ENCODE data around the gene USP6NL.

Gene USP6NL

DNA sequence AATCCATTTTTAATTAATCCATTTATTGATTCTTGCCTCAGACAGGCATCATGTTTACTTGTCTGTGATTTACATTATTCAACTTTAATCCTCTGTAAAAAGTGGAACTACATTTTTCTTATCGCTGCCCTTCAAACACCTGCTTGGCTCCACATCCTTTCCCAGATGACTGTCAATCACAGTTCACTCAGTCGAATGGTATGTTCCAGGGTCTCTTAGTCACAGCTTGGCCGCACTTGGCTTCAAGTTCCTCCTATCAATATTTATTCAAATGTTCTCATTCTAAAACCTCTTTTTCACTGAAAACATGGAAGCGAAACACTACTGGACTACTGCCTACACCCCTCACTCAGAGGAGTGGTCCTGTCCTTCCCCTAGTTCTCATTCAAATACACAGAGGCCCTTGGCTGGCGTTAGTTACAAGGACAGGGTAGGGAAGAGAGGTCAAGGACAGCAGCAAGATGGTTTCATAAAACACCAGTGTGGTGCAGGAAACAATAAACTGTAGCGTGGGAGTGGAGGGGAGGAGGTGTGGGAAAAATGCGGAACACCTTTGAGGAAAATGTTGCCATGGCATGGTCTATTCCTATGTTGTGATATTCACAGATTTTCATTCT is 143.2 kb downstream of the USP6NL start:
- TF ChIP-seq POLR2A (IDR thresholded peaks at IDR 0.05; ENCODE audit: low read depth, low read length), result no peak
- DNase-seq (ENCODE audit: insufficient read length), result no peak
- FAIRE-seq, result no peak

DNA sequence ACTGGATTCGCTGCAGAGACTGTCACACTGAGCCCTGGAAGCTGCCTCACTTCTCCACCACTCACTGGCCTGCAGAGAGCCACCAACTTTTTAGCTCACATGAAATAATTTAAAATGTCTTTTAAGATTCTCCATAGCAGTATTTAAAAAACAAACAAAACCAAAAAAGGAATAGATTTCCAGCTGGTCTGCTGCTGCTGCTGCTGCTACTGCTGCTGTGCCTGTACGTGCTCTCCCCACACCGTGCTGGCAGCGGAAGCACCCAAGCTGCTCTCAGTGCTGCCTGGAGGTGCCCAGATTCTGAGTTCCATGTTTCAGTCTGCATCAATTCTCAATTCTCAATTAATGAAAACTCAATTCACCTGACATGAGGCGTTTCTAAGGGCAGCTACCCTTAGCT is 146.0 kb downstream of the USP6NL start:
- FAIRE-seq (no peak), DNase-seq (ENCODE audit: insufficient read length) (no peak)
- TF ChIP-seq POLR2A (IDR thresholded peaks at IDR 0.05; ENCODE audit: low read depth, low read length) (no peak), POLR2AphosphoS5 (IDR thresholded peaks at IDR 0.05; ENCODE audit: low read depth, low read length) (no peak), TAF1 (IDR thresholded peaks at IDR 0.05; ENCODE audit: borderline replicate concordance, low read depth, low read length) (no peak)

- FAIRE-seq (no peak), DNase-seq (ENCODE audit: insufficient read length) (no peak)
- TF ChIP-seq POLR2A (IDR thresholded peaks at IDR 0.05; ENCODE audit: low read depth, low read length) (no peak), TAF1 (IDR thresholded peaks at IDR 0.05; ENCODE audit: borderline replicate concordance, low read depth, low read length) (no peak)
Observed at GRCh38 chr10:11463111-11463510, 148.3 kb downstream of the USP6NL start.

- FAIRE-seq, result no peak
- TF ChIP-seq POLR2A (IDR thresholded peaks at IDR 0.05; ENCODE audit: low read depth, low read length), result no peak
- no peak for TF ChIP-seq POLR2AphosphoS5 (IDR thresholded peaks at IDR 0.05; ENCODE audit: low read depth, low read length)
- TF ChIP-seq TAF1 (IDR thresholded peaks at IDR 0.05; ENCODE audit: borderline replicate concordance, low read depth, low read length), result no peak
- DNase-seq (ENCODE audit: insufficient read length), result no peak
Observed at GRCh38 chr10:11462071-11462470, 149.4 kb downstream of the USP6NL start.

GRCh38 chr10:11457336-11457735 is 154.1 kb downstream of the USP6NL start:
- no peak for TF ChIP-seq TAF1 (IDR thresholded peaks at IDR 0.05; ENCODE audit: borderline replicate concordance, low read depth, low read length)
- no peak for TF ChIP-seq POLR2A (IDR thresholded peaks at IDR 0.05; ENCODE audit: low read depth, low read length)
- TF ChIP-seq POLR2AphosphoS5 (IDR thresholded peaks at IDR 0.05; ENCODE audit: low read depth, low read length), result no peak
- no peak for FAIRE-seq
- DNase-seq (ENCODE audit: insufficient read length), result no peak

- DNase-seq (ENCODE audit: insufficient read length) (no peak), FAIRE-seq (no peak)
- no peak for TF ChIP-seq POLR2A (IDR thresholded peaks at IDR 0.05; ENCODE audit: low read depth, low read length)
- TF ChIP-seq TAF1 (IDR thresholded peaks at IDR 0.05; ENCODE audit: borderline replicate concordance, low read depth, low read length), result no peak
- TF ChIP-seq POLR2AphosphoS5 (IDR thresholded peaks at IDR 0.05; ENCODE audit: low read depth, low read length), result no peak; the same call in 1 of the 2 replicates
Observed at GRCh38 chr10:11454958-11455566, 156.4 kb downstream of the USP6NL start.

- FAIRE-seq (no peak), DNase-seq (ENCODE audit: insufficient read length) (no peak)
- TF ChIP-seq TAF1 (IDR thresholded peaks at IDR 0.05; ENCODE audit: borderline replicate concordance, low read depth, low read length), result no peak
- TF ChIP-seq POLR2AphosphoS5 (IDR thresholded peaks at IDR 0.05; ENCODE audit: low read depth, low read length), result 0 out of 2 replicates have a peak, but pooled peaks have one; percentile 2
Observed at GRCh38 chr10:11454160-11454559, 157.3 kb downstream of the USP6NL start.

- TF ChIP-seq TAF1 (IDR thresholded peaks at IDR 0.05; ENCODE audit: borderline replicate concordance, low read depth, low read length) (no peak), POLR2A (IDR thresholded peaks at IDR 0.05; ENCODE audit: low read depth, low read length) (no peak), POLR2AphosphoS5 (IDR thresholded peaks at IDR 0.05; ENCODE audit: low read depth, low read length) (no peak)
- FAIRE-seq (no peak), DNase-seq (ENCODE audit: insufficient read length) (no peak)
Observed at GRCh38 chr10:11451640-11452260, 159.7 kb downstream of the USP6NL start.

DNA sequence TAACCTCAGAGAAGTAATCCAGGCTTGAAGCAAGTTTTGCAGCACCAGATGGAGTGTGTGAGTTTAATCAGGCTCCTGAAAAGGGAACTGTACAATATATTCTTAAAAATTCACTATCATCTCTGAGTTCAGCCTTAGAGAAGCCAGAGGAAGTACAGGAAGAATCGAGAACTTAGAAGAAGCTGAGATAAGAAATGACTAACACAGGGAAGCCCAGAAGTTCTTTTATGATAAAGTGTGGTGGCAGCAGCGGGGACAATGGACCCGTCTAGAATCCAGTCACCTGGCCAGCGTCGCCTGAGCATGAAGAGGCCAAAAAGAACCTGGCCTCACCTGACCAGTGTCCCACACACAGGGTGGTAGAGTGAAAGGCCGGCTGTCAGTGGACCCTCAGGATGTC is 161.0 kb downstream of the USP6NL start:
- FAIRE-seq (no peak), DNase-seq (ENCODE audit: insufficient read length) (no peak)
- TF ChIP-seq POLR2AphosphoS5 (IDR thresholded peaks at IDR 0.05; ENCODE audit: low read depth, low read length) (no peak), POLR2A (IDR thresholded peaks at IDR 0.05; ENCODE audit: low read depth, low read length) (no peak), TAF1 (IDR thresholded peaks at IDR 0.05; ENCODE audit: borderline replicate concordance, low read depth, low read length) (no peak)

DNA sequence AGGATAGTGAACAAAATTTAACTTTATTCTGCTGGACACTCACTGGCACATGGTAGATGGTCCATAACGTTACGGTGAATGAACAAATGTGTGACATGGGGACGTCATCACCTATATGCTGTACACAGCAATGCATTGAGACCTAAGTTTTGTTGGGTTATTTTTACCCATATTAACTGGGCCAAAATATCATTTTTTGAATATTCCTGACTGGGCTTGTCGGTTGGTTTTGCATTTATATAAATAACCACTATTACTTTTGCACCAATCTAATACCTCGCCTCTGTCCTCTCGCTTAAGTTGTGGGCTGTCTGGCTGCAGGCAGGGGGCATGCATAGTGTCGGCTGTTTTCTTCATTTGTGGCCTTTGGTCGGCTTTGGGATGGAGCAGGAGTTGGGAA is 161.7 kb downstream of the USP6NL start:
- DNase-seq (ENCODE audit: insufficient read length) (no peak), FAIRE-seq (no peak)
- TF ChIP-seq POLR2A (IDR thresholded peaks at IDR 0.05; ENCODE audit: low read depth, low read length) (no peak), POLR2AphosphoS5 (IDR thresholded peaks at IDR 0.05; ENCODE audit: low read depth, low read length) (no peak), TAF1 (IDR thresholded peaks at IDR 0.05; ENCODE audit: borderline replicate concordance, low read depth, low read length) (no peak)

GRCh38 chr10:11448545-11449244 is 162.8 kb downstream of the USP6NL start:
- DNase-seq (ENCODE audit: insufficient read length) (peak; percentile 40), FAIRE-seq (peak; percentile 95)
- no peak for TF ChIP-seq POLR2AphosphoS5 (IDR thresholded peaks at IDR 0.05; ENCODE audit: low read depth, low read length)
- TF ChIP-seq TAF1 (IDR thresholded peaks at IDR 0.05; ENCODE audit: borderline replicate concordance, low read depth, low read length), result no peak

DNA sequence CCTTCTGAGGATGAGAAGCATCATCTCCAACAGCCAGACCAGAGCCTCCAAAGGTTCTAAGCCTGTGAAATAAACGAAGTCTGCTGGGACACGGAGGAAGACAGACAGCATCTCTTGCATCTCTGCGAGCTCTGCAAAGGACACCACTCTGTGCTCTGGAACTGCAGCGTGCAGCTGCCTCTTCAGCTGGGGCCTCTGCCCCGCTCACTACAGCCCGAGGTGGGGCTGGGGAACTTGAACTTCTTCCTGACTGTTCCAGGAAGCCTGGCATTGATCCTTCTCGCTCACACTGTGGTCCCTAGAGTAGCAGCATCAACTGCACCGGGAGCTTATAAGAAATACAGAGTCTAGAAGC is 163.3 kb downstream of the USP6NL start:
- DNase-seq (ENCODE audit: insufficient read length) (peak; percentile 43), FAIRE-seq (no peak)
- TF ChIP-seq TAF1 (IDR thresholded peaks at IDR 0.05; ENCODE audit: borderline replicate concordance, low read depth, low read length) (0 out of 2 replicates have a peak, but pooled peaks have one; percentile 18), POLR2A (IDR thresholded peaks at IDR 0.05; ENCODE audit: low read depth, low read length) (no peak)

Measured in GM12892 (cell line).